ENCODE results near the gene PES1. TPM values are rescaled to one million over a fixed set of nuclear protein-coding genes. Genes with fewer than 3 reads are reported as not detected.

The PES1 gene
- total RNA-seq, 1 experiment from 2014 or later = 167 TPM

- BruUV-seq (replicated peaks) = no TSS peak
- H3K27ac ChIP-seq (ENCODE audit: low read depth, low read length) = no peak overlapping the region
- TF ChIP-seq YY1 (IDR thresholded peaks at IDR 0.05; ENCODE audit: extremely low read depth, insufficient replicate concordance, low read depth, low read length) (no peak), SRF (IDR thresholded peaks at IDR 0.05; ENCODE audit: low read depth) (no peak), TCF7L2 (IDR thresholded peaks at IDR 0.05; ENCODE audit: borderline replicate concordance, extremely low read depth, insufficient read depth, insufficient read length) (no peak), EZH2 (IDR thresholded peaks at IDR 0.05) (no peak), POLR2A (IDR thresholded peaks at IDR 0.05; ENCODE audit: borderline replicate concordance, extremely low read depth, insufficient read depth, insufficient read length) (no peak), EGR1 (IDR thresholded peaks at IDR 0.05; ENCODE audit: low read depth) (no peak), POLR2AphosphoS5 (IDR thresholded peaks at IDR 0.05; ENCODE audit: low read depth, low read length) (no peak), RAD21 (IDR thresholded peaks at IDR 0.05; ENCODE audit: low read depth) (no peak), CBX3 (IDR thresholded peaks at IDR 0.05; ENCODE audit: low read depth) (no peak)
- TF ChIP-seq, protein P1, sequence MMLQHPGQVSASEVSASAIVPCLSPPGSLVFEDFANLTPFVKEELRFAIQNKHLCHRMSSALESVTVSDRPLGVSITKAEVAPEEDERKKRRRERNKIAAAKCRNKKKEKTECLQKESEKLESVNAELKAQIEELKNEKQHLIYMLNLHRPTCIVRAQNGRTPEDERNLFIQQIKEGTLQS (IDR thresholded peaks at IDR 0.05) = no peak
- TF ChIP-seq, protein P2, sequence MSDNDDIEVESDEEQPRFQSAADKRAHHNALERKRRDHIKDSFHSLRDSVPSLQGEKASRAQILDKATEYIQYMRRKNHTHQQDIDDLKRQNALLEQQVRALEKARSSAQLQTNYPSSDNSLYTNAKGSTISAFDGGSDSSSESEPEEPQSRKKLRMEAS (IDR thresholded peaks at IDR 0.05) = no peak
- no peaks in the 10 kb centered on the region for H3K9me2 ChIP-seq (ENCODE audit: insufficient read depth)
- no peak overlapping the region for H3K4me2 ChIP-seq (ENCODE audit: low read length)
- no peak for DNase-seq (ENCODE audit: low read depth, low spot score)
- intact Hi-C loops (cut with micrococcal nuclease) = no loop called here
- H3K36me3 ChIP-seq (ENCODE audit: control insufficient read depth in 1 of 2, insufficient read depth in 2 of 2, low read length in 2 of 2) = no peaks in the 10 kb centered on the region
- POLR2A ChIA-PET = no interaction called here
- no peaks in the 10 kb centered on the region for H3K4me1 ChIP-seq (ENCODE audit: control insufficient read depth in 1 of 2, insufficient read depth in 2 of 2, low read length in 2 of 2)
- H3K27me3 ChIP-seq (ENCODE audit: insufficient read depth, low read length) = no peaks in the 10 kb centered on the region
- no peak overlapping the region for H3K9ac ChIP-seq (ENCODE audit: low read length)
- RAD21 ChIA-PET (ENCODE audit: low non-redundant PET in 1 of 2, low total read pairs in 2 of 2, uncharacterized antibody in 2 of 2, unreplicated experiment in 2 of 2) = no interaction called here
- no peaks in the 10 kb centered on the region for H3K9me3 ChIP-seq (ENCODE audit: control insufficient read depth in 1 of 2, insufficient read depth in 1 of 2, low read depth in 1 of 2, low read length in 2 of 2)
- H3K79me2 ChIP-seq (ENCODE audit: insufficient read depth, low read length) = no peaks in the 10 kb centered on the region
- H4K20me1 ChIP-seq (ENCODE audit: insufficient read depth) = no peaks in the 10 kb centered on the region
- H3K4me3 ChIP-seq (replicated peaks in 1 of 2; ENCODE audit: low read depth in 1 of 2, low read length in 2 of 2) = no peak overlapping the region
- CTCF ChIA-PET = no interaction called here
- no peak for ATAC-seq
- no peak overlapping the region for H2AFZ ChIP-seq (ENCODE audit: low read depth, low read length, poor library complexity, severe bottlenecking)
These were observed 65.1 kb downstream of the PES1 start for GRCh38 chr22:30526656-30527055.

Other genes starting within 250 kb of the PES1 start
- gene SF3A1, start 235.0 kb downstream of the PES1 start, total RNA-seq (2021; ENCODE audit: unreplicated experiment) = 230 TPM
- 2.1 TPM for gene CCDC157, start 234.9 kb downstream of the PES1 start, total RNA-seq (2021; ENCODE audit: unreplicated experiment)
- gene RNF215, start 204.5 kb downstream of the PES1 start, total RNA-seq (2021; ENCODE audit: unreplicated experiment) = 20.2 TPM
- gene SEC14L2, start 194.9 kb downstream of the PES1 start, total RNA-seq (2021; ENCODE audit: unreplicated experiment) = 33.5 TPM
- 36.1 TPM for gene MTFP1, start 166.1 kb downstream of the PES1 start, total RNA-seq (2021; ENCODE audit: unreplicated experiment)
- gene SEC14L3, start 119.9 kb downstream of the PES1 start, total RNA-seq (2021; ENCODE audit: unreplicated experiment) = not detected
- 12.7 TPM for gene SEC14L4, start 86.2 kb downstream of the PES1 start, total RNA-seq (2021; ENCODE audit: unreplicated experiment)
- gene SEC14L6, start 45.2 kb downstream of the PES1 start, total RNA-seq (2021; ENCODE audit: unreplicated experiment) = not detected
- gene GAL3ST1, start 17.2 kb downstream of the PES1 start, total RNA-seq (2021; ENCODE audit: unreplicated experiment) = 2.1 TPM
- 2.2 TPM for gene TCN2, start 15.3 kb upstream of the PES1 start, total RNA-seq (2021; ENCODE audit: unreplicated experiment)
- gene SLC35E4, start 43.9 kb upstream of the PES1 start, total RNA-seq (2021; ENCODE audit: unreplicated experiment) = 6.2 TPM
- 9.7 TPM for gene DUSP18, start 76.0 kb upstream of the PES1 start, total RNA-seq (2021; ENCODE audit: unreplicated experiment)
- gene OSBP2, start 103.0 kb upstream of the PES1 start, total RNA-seq (2021; ENCODE audit: unreplicated experiment) = 12.9 TPM

All from HCT116 (cell line).